K562 (cell line): ENCODE data around the gene ANKRD11. TPM values are rescaled to one million over a fixed set of nuclear protein-coding genes. Genes with fewer than 3 reads are reported as not detected.

Experiments used
- ATAC-seq: fragments of 200-7000 bp; cut with Tn5 transposase; 3 replicates; pipeline ENCODE4 v1.9.1; 2020; ENCODE audit warnings: moderate library complexity
- BruUV-seq: library from RNA; stranded (reverse); fragments of 400-500 nt; replicated peaks from 2 replicates; lab custom pipeline; 2021; lab: Mats Ljungman, UMichigan
- CTCF ChIA-PET: fragments of 300-600 bp; formaldehyde crosslinking; extraction: SDS; loops from one replicate; lab custom pipeline; 2021; ENCODE audit warnings: low intra/inter-chr PET ratio; lab: Yijun Ruan, JAX
- POLR2A ChIA-PET: fragments of 300-600, 350-650 bp; sonication (Branson Sonifier 250); formaldehyde crosslinking; extraction: SDS; loops from one replicate; lab custom pipeline; 2021; ENCODE audit warnings: antibody characterized with exemption, inconsistent platforms; lab: Yijun Ruan, JAX
- DNase-seq, 4 experiments: peaks; one replicate each; pipeline versions ENCODE4 v3.0.0 to v3.0.0-alpha.2; 2011 to 2018; ENCODE audit warnings: low spot score in 3 of 4, mixed read lengths in 3 of 4; ENCODE audit errors: extremely low read depth in 1 of 4
- FAIRE-seq: peaks from 2 replicates; lab custom pipeline; 2011; peaks lifted over from hg19 to GRCh38; lab: Jason Lieb, UNC
- H2AFZ ChIP-seq: 2 replicates; pipeline ENCODE4 v1.6.0; 2011; ENCODE audit warnings: low read depth, low read length, control low read depth, inconsistent platforms
- H3K27ac ChIP-seq: fragments of 200-600 bp; 3 replicates; pipeline ENCODE4 v1.8.0; 2011; ENCODE audit warnings: low read depth, mild to moderate bottlenecking, control low read depth, inconsistent platforms, low read length, moderate library complexity, mixed read lengths; ENCODE audit errors: extremely low read depth
- H3K27me3 ChIP-seq, 2 experiments: fragments of 300-600 bp in 1 of 2; 2 replicates in 1 of 2; 3 replicates in 1 of 2; pipeline versions ENCODE4 v1.6.0 to v1.8.0; 2011; ENCODE audit warnings: inconsistent platforms in 2 of 2, low read length in 2 of 2, mild to moderate bottlenecking in 1 of 2, mixed read lengths in 1 of 2, moderate library complexity in 1 of 2; ENCODE audit not compliant: control insufficient read depth in 2 of 2, insufficient read depth in 2 of 2
- H3K36me3 ChIP-seq: fragments of 300-600 bp; 3 replicates; pipeline ENCODE4 v1.8.0; 2011; ENCODE audit warnings: mild to moderate bottlenecking, low read length, inconsistent platforms; ENCODE audit not compliant: control insufficient read depth, insufficient read depth
- H3K4me1 ChIP-seq, 2 experiments: fragments of 200-600 bp in 1 of 2; replicated peaks in 1 of 2; 2 replicates in 1 of 2; 3 replicates in 1 of 2; pipeline versions ENCODE4 v1.5.1 to v1.8.0; 2011; ENCODE audit warnings: inconsistent platforms in 2 of 2, low read length in 2 of 2, mild to moderate bottlenecking in 1 of 2, mixed read lengths in 1 of 2, moderate library complexity in 1 of 2; ENCODE audit not compliant: control insufficient read depth in 2 of 2, insufficient read depth in 2 of 2
- H3K4me2 ChIP-seq: 2 replicates; pipeline ENCODE4 v1.6.1; 2011; ENCODE audit warnings: low read length, control low read depth, inconsistent platforms, mixed read lengths; ENCODE audit not compliant: insufficient read depth
- H3K4me3 ChIP-seq: fragments of 200-600 bp; sonication (generic), shearing (Covaris generic); 2 replicates; pipeline ENCODE4 v1.5.1; 2016; ENCODE audit warnings: control low read depth, inconsistent platforms
- H3K79me2 ChIP-seq: fragments of 200-600 bp; 3 replicates; pipeline ENCODE4 v1.8.0; 2011; ENCODE audit warnings: low read length, inconsistent platforms; ENCODE audit not compliant: control insufficient read depth, insufficient read depth
- H3K9ac ChIP-seq, 2 experiments: 2 replicates each; pipeline versions ENCODE4 v1.6.0 to v1.6.1; 2011; ENCODE audit warnings: low read depth in 2 of 2, low read length in 2 of 2, control low read depth in 1 of 2, inconsistent platforms in 1 of 2, mild to moderate bottlenecking in 1 of 2, mixed read lengths in 1 of 2; ENCODE audit not compliant: insufficient read depth in 1 of 2
- H3K9me1 ChIP-seq: one replicate; pipeline ENCODE4 v1.6.0; 2011; ENCODE audit warnings: inconsistent platforms, mild to moderate bottlenecking, low read length, moderate library complexity; ENCODE audit not compliant: control insufficient read depth, insufficient read depth
- H3K9me3 ChIP-seq: replicated peaks from 2 replicates; pipeline ENCODE4 v1.5.1; 2011; ENCODE audit warnings: low read depth, low read length, inconsistent platforms; ENCODE audit not compliant: control insufficient read depth, insufficient read depth
- H4K20me1 ChIP-seq: replicated peaks from 2 replicates; pipeline ENCODE4 v1.6.1; 2011; ENCODE audit warnings: low read length, inconsistent platforms, mixed read lengths; ENCODE audit not compliant: control insufficient read depth, insufficient read depth
- CTCFL ChIP-seq: IDR thresholded peaks from 2 replicates; pipeline ENCODE4 v1.6.1; 2011; ENCODE audit warnings: borderline replicate concordance, low read depth, mild to moderate bottlenecking, moderate library complexity, low read length; ENCODE audit not compliant: insufficient read depth, poor library complexity, severe bottlenecking
- ELF4 ChIP-seq: fragments of 450-650 bp; formaldehyde crosslinking; IDR thresholded peaks from 2 replicates; pipeline ENCODE4 v1.4.0; 2022; ENCODE audit warnings: missing genetic modification characterization
- ELK1 ChIP-seq: sonication (generic); formaldehyde crosslinking; IDR thresholded peaks from 2 replicates; pipeline ENCODE4 v1.8.1; 2022; ENCODE audit warnings: missing genetic modification reagents
- POLR2G ChIP-seq: fragments of 200-400 bp; formaldehyde crosslinking; IDR thresholded peaks from 2 replicates; pipeline ENCODE4 v1.6.1; 2017; ENCODE audit warnings: low read depth, mild to moderate bottlenecking, antibody characterized with exemption, low read length, moderate library complexity
- TCF7 ChIP-seq: sonication (generic); IDR thresholded peaks from 2 replicates; pipeline ENCODE4 v1.6.1; 2016; ENCODE audit warnings: antibody characterized with exemption, borderline replicate concordance
- ZNF146 ChIP-seq: IDR thresholded peaks from one replicate; pipeline ENCODE4 v1.6.1; 2018; ENCODE audit warnings: missing compliant biosample characterization; ENCODE audit not compliant: unreplicated experiment
- WGBS: fragments of 100-300 bp; shearing (Covaris generic); methylation state at CpG from one replicate; pipeline ENCODE4 v1.1.6; 2016; ENCODE audit warnings: low coverage, mixed read lengths; ENCODE audit not compliant: insufficient coverage; ENCODE audit errors: missing lambda C conversion rate; 5-methylcytosine and 5-hydroxymethylcytosine counted together
- in situ Hi-C: fragments of 300-500 bp; cut with MboI; formaldehyde crosslinking; loops from 4 replicates; pipeline ENCODE4 v1.15.0; 2018; ENCODE audit warnings: inconsistent platforms, mixed read lengths
- intact Hi-C: fragments of 100-400 bp; cut with micrococcal nuclease; formaldehyde crosslinking; loops from 2 replicates; pipeline ENCODE4 v1.14.2; 2022
- polyA plus RNA-seq, 8 experiments: library from polyadenylated mRNA; depleted of rRNA in 4 of 8; stranded (reverse) in 5 of 8; unstranded in 3 of 8; fragments of >200 nt; fragmentation: Nextera tagmentation in 2 of 8; fragmentation: Illumina TruSeq in 1 of 8; extraction: Ambion mirVana in 2 of 8; extraction: Trizol in 1 of 8; gene quantifications; 2 replicates each; pipeline versions ENCODE4 v1.2.1 to v1.2.3, GENCODE V29; 2011 to 2014; ENCODE audit warnings: inconsistent platforms in 1 of 8, missing spikeins in 1 of 8
- total RNA-seq, 7 experiments: library from RNA; depleted of rRNA in 6 of 7; stranded (reverse); fragments of >200 nt in 6 of 7; fragmentation: Illumina TruSeq in 2 of 7; extraction: Trizol in 2 of 7; gene quantifications; 2 replicates each; pipeline versions ENCODE4 v1.2.1 to v1.2.3, GENCODE V29; 2011 to 2021; ENCODE audit warnings: low replicate concordance in 1 of 7
- TF ChIP-seq, protein P1 (sequence below): sonication (generic); formaldehyde crosslinking; IDR thresholded peaks from 2 replicates; pipeline ENCODE4 v1.8.0; 2022; ENCODE audit warnings: missing genetic modification reagents, mild to moderate bottlenecking, borderline replicate concordance

Gene ANKRD11
- total and polyA plus RNA-seq, 9 of the 15 experiments (the other 6 are each of a cell fraction or from before 2014, with no cell fraction given), result 4.7 to 126 (median 31.7) TPM

DNA sequence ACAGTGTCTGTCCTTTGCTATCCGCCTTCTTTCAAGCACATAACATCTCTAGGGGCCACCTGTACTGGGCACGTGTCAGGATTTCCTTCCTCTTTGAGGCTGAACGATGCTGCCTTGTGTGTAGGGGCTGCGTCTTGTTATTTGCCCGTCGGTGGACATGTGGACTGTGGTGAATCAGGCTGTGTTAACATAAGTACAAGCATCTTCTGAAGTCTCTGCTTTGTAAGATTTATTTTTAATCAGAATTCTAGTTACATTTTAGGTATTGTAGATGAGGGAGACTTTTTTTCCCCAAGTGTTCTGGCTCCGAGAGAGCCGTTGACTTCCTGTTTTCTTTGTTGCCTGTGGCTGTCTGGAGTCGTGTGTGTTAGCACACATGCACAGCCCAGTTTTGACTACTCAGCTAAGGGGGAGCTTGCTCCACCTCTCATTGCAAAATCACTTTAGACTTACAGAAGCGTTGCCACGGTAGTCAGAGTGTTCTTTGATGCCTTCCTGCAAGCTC lies 43.9 kb upstream of the ANKRD11 start:
- H3K4me2 ChIP-seq, result no peak overlapping the region
- DNase-seq (no peak), ATAC-seq (no peak), FAIRE-seq (no peak)
- peaks cover 0 to 8% of the 10 kb centered on the region in 2 experiments; a peak in 1 of 5 replicates for H3K4me1 ChIP-seq
- ChIA-PET POLR2A (no interaction called here), CTCF (no interaction called here)
- no peak overlapping the region for H3K27ac ChIP-seq
- intact Hi-C loops, result no loop called here
- no peaks in the 10 kb centered on the region for H3K9me1 ChIP-seq
- no peaks in the 10 kb centered on the region for H3K79me2 ChIP-seq
- H3K9me3 ChIP-seq, result no peaks in the 10 kb centered on the region
- H3K27me3 ChIP-seq, result no peaks in the 10 kb centered on the region
- peaks cover 80% of the 10 kb centered on the region; the same call in 2 of the 3 replicates for H3K36me3 ChIP-seq
- no peak overlapping the region for H2AFZ ChIP-seq
- in situ Hi-C loops, result no loop called here
- 91% methylated on average over 11 of the region's 11 CpGs for WGBS
- no peak overlapping the region; a peak in 1 of 4 replicates for H3K9ac ChIP-seq
- BruUV-seq, result no TSS peak
- no peak overlapping the region for H3K4me3 ChIP-seq
- no peaks in the 10 kb centered on the region for H4K20me1 ChIP-seq
- no peak for TF ChIP-seq ELF4 (CRISPR knock-in tag)

GRCh38 chr16:89531821-89532526 lies 41.6 kb upstream of the ANKRD11 start:
- CTCF ChIA-PET, result no interaction called here
- 0 out of 4 replicates have a peak overlapping the region, but pooled peaks of 1 of the 2 experiments have one; percentile 8 for H3K9ac ChIP-seq
- no peak overlapping the region for H2AFZ ChIP-seq
- POLR2A ChIA-PET, result interaction anchor here (1.7 kb wide), 1 partner anchor 24 kb away, joined by 6 read pairs; the partner anchor contains the start of gene SPG7
- ATAC-seq (no peak), FAIRE-seq (no peak), DNase-seq (no peak)
- BruUV-seq, result no TSS peak
- H3K36me3 ChIP-seq, result peaks cover 87% of the 10 kb centered on the region
- no peak overlapping the region for H3K4me2 ChIP-seq
- H3K27me3 ChIP-seq, result no peaks in the 10 kb centered on the region
- no peaks in the 10 kb centered on the region for H3K9me3 ChIP-seq
- in situ Hi-C loops (no loop called here), intact Hi-C loops (no loop called here)
- no peaks in the 10 kb centered on the region for H4K20me1 ChIP-seq
- WGBS, result 97% methylated on average over 27 of the region's 31 CpGs
- H3K4me1 ChIP-seq, result peaks cover 0 to 1% of the 10 kb centered on the region in 2 experiments; a peak in 1 of 5 replicates
- no peaks in the 10 kb centered on the region for H3K79me2 ChIP-seq
- no peak overlapping the region for H3K4me3 ChIP-seq
- no peaks in the 10 kb centered on the region for H3K9me1 ChIP-seq
- H3K27ac ChIP-seq, result no peak overlapping the region
- peak; percentile 52; the same call in 1 of the 2 replicates for TF ChIP-seq POLR2G
- no peak for TF ChIP-seq ELK1 (CRISPR knock-in tag)
- TF ChIP-seq CTCFL, result no peak
- no peak for TF ChIP-seq TCF7
- TF ChIP-seq, protein P1, sequence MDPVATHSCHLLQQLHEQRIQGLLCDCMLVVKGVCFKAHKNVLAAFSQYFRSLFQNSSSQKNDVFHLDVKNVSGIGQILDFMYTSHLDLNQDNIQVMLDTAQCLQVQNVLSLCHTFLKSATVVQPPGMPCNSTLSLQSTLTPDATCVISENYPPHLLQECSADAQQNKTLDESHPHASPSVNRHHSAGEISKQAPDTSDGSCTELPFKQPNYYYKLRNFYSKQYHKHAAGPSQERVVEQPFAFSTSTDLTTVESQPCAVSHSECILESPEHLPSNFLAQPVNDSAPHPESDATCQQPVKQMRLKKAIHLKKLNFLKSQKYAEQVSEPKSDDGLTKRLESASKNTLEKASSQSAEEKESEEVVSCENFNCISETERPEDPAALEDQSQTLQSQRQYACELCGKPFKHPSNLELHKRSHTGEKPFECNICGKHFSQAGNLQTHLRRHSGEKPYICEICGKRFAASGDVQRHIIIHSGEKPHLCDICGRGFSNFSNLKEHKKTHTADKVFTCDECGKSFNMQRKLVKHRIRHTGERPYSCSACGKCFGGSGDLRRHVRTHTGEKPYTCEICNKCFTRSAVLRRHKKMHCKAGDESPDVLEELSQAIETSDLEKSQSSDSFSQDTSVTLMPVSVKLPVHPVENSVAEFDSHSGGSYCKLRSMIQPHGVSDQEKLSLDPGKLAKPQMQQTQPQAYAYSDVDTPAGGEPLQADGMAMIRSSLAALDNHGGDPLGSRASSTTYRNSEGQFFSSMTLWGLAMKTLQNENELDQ (CRISPR knock-in tag), result no peak
- TF ChIP-seq ZNF146 (CRISPR knock-in tag), result no peak
